HG02973 (cell line): ENCODE results near the gene TMEM164.
"Not testable (repeated sequence)": the region's sequence is repeated elsewhere in the genome, so short reads cannot be mapped to it uniquely, and the experiment has no call there.

Experiments used
- ATAC-seq: cut with Tn5 transposase; IDR thresholded peaks from one replicate; pipeline ENCODE4 v1.9.1; 2021; ENCODE audit warnings: moderate library complexity; ENCODE audit not compliant: unreplicated experiment

TMEM164 gene

DNA sequence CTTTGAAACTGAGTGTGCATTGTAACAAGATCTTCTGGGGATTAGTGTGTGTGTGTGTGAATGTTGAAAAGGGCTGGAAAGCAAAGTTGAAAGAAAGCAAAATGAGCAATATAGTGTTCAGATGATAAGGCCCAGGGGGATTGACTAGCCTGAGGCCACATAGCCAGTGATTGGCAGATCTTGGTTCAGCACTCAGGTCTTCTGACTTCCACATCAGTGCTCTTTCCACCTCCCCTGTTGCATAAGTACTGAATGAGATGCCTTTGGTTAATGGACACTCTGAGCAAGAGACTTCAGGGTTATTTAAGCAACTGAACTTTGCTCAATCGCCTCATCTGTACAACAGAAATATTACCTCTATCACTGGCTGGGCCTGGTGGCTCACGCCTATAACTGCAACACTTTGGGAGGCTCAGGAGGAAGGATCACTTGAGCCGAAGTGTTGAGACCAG is 120.4 kb downstream of the TMEM164 start:
- no peak for ATAC-seq

DNA sequence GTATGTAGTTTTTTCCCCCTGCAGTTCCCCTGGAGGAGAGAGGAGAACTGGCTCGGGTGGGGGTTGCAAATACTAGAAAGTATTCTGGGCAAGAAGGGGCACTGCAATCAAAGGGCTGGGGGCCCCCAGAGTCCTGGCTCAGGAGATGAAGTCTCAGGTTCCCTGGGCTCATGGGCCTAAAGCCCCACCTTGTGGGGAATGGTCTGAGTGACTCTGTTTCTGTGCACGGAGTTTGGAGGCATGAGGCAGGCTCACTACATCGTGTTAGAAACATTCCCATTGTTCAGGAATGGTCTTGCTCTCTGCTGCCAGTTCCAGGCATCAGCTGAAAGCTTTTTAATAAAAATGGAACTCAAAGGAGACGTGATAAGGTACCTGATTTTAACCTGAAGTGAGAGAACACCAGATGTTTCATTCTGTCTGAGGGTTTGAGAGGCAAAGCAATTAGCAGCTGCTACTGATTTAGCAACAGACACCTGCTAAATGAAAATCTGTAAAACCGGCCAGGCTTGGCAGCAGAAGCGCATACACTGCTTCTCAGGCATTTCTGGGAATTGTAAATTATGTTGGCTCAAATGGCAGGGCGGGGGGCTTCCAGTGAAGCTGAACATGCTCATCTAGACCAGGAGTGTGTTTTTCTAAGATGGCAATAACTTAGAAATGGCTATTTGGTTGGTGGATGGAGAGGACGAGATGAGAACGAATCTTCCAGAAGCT is 122.7 kb downstream of the TMEM164 start:
- ATAC-seq: no peak

DNA sequence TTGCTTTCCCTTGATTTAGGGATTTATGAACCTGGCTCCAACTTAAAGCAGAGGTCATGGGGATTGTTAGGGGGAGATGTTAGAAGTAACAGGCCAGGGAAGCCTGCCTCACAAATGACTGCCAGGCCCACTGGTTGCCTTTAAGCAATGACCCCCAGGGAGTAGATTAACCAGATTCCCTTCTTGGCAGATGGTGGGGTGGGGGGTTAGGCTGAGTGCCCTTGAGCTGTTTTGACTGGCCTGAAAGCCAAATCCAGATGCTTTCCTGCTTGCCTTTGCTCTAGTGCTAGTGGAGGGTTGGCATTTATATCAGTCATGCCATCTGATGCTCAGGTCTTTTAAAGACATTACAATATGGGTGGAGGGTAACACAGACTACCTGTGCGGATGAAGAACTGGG is 128.1 kb downstream of the TMEM164 start:
- no peak for ATAC-seq

DNA sequence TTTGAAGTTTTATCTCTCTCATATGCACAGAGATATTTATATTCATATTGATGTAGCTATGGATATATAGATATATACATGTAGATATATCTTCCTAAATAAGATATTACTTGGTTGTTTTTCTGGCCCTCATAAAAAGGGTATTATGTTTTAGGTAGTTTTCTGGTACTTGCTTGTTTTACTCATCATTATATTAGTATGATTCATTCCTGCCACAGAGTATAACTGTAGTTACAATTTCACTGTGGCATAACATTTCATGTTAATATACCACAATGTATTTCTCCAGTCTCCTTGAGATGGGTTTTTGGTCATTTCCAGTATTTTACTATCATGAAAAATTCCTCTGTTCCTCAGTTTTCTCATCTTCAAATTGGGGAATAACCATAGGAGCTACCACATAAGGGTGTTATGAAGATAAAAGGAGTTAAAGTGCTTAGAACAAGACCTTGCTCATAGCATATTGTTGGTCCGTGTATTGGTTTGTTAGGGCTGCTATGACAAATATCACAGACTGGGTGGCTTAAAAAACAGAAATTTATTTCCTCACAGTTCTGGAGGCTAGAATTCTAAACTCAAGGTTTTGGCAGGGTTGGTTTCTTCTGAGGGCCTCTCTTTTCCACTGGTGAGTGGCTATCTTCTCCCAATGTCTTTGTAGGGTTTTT is 129.7 kb downstream of the TMEM164 start:
- peak; percentile 71 for ATAC-seq

DNA sequence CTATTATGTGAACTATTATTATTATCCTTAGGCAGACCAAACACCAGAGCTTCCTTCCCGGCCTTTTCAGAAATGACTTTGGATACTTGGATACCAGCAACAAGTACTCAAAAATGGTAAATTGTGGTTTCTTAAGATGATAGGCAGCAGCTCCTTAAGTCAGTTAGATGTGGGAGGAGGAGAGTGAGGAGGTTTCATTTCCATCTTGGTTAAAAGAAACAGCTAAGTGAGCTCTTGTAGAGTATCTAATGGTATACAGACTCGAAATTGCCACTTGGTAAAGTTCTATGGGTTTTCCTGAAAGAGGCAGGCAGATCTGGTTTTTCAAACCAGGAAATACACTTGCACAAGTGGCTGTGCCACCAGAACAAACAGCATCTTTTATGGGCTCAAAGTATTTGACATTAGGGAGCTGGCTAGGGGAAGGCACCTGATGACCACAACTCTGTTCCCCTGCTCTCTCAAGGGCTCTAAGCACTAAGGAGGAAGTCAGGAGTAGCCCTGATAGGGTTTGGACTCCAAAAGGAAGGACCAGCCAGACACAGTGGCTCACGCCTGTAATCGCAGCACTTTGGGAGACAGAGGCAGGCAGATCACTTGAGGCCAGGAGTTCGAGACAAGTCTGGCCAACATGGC is 130.9 kb downstream of the TMEM164 start:
- no peak for ATAC-seq

DNA sequence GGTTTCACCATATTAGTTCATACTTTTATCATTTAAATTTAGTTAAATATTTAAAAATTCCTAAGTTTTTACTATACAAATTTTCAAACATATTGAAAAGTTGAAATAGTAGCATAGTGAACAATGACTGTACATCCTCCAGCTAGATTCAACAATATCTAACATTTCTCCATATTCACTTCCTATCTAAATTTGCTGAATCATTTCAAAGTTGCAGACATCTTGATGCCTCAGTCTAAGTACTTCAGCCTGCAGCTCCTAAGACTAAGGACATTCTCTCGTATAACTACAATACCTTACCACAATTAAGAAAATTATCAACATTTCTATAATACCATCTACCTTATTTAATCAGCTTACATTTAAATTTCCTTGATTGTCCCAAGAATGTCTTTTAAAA is 132.7 kb downstream of the TMEM164 start:
- ATAC-seq: no peak

DNA sequence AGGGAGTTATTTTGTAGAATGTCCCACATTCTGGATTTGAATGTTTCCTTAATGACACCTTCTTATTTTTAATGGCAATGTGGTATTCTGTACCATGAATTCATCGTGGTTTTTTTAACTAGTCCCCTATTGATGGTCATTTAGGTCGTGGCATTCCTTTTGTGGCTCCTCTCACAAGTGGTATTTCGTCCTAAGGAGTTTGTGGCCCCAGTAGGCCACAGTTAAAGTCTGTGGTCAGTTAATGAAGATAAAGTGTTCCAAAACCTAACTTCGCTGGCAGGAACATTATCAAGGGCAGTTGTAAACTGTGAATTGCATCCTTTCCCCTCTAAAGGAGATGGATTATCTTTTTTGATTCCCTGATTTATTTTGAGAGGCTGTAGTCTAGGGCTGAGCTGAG is 133.2 kb downstream of the TMEM164 start:
- no peak for ATAC-seq

DNA sequence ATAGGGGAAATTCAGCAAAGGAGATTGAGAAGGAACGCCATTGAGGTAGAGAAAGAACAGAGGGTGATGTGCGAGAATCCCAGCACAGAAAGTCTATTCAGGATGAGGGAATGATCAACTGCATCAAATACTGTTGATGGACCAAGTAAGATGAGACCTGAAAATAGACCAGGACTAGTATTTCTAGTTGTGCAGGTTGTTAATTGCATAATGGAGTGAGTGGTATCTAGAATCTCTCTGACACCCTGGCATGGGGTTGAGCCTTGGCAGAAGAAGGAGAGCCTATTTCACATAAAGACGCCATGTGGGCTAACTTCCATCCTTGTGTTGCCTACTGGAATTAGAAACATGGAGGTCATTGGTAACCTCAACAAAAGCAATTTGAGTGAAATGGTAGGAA is 135.6 kb downstream of the TMEM164 start:
- no peak for ATAC-seq

DNA sequence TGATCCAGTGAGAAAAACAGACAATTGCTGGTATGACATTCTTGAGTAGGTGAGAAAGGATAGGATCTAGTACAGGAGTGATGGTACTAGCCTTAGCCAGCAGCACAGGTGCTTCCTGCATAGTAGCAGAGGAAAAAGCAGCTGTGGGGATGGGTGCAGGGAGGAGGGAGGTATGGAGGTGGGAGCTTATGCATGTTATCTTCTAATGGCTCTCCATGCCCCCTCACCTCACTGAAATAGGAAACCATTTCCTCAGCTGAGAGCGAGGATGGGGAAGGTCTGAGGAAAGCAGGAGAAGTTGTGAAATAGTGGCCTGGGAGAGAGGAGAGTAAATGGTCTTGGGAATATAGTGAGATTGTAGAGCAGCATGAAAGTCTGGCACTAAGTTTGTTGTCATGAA is 136.3 kb downstream of the TMEM164 start:
- ATAC-seq: no peak

DNA sequence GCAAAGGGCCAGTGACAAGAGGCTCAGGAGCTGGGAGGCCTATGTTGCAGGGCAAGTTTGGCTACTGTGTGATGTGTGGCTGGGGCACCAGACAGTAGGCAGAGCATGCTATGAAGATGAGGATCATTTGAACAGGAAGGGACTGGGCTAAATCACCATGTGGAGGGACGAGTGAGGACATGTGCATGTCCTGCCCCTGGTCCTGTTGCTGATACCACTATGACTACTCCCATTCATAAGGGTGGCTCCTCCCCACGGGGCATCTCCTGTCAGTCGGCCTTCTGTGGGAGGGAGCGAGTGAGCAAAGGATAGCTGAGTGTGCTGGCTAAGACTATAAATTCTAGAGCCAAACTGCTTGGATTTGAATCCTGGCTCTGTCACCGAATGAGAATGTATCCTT is 139.2 kb downstream of the TMEM164 start:
- no peak for ATAC-seq

DNA sequence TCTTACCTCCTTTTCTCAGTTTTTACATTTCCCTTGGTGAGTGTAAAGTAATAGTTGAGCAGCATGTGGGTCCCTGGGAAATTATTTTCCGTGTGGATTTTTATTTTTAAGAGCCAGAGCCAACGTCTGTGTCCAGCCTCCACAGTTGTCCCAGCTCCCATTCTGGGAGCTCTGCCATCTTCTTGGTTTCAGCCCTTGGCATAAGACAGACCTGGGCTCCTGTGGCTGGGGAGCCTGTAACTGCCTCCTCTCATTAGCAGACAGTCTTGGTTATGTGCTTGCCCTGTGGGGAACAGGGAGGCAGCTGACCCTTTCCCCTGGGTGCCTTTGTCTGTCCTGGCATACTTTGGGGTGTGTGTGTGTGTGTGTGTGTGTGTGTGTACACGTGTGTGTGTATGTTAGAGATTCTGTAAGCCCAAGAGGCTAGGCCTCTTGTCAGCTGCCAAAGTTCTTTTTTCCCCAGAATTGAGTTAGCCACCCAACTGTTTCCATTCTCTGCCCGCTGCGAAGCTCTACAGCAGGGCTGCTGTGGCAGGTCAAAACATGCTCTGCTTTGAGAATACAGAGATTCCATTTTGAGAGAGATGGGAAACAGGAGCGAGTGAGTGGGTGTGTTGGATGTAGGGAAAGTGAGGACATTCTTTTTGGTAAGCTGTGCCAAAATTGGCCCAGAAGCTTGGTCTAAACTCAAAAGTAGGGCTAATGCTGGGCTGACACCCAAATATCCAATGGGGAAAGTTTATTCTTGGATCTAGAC is 140.7 kb downstream of the TMEM164 start:
- no peak for ATAC-seq

DNA sequence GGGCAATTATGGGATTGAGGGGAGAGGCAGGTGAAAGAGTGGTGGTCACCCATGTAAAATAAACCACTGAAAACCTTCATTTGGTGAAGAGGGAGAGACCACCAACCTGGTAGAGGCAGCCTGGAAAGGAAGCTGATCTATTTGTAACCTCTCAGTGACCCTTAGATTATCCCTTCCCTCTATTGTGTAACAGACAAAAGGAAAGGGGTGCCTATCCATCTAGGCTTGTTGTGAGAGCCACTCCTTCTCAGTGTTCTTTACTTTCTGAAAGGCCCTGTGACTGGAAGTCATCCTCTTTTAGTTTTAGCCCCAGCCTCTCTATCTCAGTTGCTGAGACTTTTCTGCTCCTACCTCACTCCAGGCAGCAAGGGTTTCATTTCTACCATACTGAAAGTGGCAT is 142.4 kb downstream of the TMEM164 start:
- ATAC-seq: no peak

DNA sequence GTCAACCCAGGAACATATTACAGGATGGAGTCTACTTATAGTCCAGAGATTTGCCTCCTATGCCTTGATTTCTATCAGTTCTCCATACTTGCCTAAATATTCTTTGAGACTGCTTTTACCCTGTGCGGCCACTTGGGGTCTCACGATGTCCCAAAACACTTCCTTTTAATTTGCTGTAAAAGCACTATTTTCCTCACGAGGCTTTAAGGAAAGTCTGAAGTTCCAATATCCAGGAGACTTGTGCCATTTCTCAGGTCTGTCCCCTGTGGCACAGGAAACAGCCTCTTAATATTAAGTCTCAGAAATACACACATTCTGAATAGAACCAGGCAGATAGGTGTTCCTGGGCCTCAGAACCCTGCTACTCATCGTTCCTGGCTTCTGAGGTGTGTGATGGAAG is 142.9 kb downstream of the TMEM164 start:
- ATAC-seq: no peak

DNA sequence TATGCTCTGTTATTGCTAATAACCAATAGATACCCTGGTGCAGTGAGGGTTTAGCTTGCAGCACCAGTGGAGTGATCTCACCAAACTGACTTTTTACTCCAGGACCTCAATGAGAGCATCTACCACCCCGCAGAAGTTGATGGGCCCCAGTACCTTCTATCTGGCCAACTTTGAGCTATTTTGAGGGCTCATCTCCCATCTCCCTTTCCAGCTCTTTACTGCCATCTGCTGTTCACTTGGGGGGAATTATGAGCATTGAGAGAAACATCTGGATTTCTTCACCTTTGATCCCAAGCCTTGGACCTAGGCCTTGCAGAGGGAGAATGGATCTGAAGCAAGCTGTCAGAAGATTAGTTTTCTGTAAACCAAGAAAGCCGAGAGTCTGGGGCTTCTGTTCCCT is 143.6 kb downstream of the TMEM164 start:
- peak; percentile 67 for ATAC-seq

DNA sequence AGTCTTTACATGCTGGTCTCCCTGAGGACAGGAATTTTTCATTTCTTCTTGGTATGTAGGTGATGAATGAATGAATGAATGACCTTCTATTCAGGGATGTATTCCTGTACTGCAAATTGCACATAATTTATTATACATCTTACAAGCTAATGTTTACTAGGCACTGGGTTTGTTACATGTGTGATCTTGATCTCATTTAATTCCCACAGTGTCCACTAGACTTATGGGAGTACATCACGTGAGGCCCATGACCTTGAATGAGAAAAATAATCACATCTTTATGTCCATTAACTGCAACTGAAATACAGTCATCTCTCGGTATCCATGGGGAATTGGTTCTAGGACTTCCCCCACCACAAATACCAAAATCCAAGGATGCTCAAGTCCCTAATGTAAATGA is 150.3 kb downstream of the TMEM164 start:
- no peak for ATAC-seq

DNA sequence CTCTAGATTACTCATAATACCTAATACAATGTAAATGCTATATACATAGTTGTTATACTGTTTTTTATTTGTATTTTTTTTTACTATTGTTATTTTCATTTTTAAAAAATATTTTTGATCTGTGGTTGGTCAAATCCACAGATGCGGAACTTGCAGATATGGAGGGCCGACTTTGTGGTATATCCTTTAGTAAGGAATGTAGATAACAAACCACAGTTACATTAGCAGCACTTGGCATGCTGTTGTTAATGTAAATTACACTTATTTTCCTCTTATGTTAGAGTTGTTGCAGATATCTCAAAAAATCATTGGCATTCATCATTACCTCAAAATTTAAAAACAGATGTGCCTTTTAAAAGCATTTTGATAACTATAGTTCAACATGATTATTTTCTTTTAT is 151.0 kb downstream of the TMEM164 start:
- ATAC-seq: no peak

DNA sequence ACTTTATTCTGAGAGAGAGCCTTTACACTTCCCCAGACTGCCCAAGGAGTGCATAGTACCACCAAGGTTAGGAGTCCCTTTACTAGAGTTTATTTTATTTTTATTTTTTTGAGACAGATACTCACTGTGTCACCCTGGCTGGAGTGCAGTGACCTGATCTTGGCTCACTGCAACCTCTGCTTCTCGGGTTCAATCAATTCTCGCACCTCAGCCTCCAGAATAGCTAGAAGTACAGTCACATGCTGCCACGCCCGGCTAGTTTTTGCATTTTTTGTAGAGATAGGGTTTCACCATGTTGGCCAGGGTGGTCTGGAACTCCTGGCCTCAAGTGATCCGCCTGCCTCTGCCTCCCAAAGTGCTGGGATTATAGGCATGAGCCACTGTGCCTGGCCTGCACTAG is 151.4 kb downstream of the TMEM164 start:
- ATAC-seq: not testable (repeated sequence)

DNA sequence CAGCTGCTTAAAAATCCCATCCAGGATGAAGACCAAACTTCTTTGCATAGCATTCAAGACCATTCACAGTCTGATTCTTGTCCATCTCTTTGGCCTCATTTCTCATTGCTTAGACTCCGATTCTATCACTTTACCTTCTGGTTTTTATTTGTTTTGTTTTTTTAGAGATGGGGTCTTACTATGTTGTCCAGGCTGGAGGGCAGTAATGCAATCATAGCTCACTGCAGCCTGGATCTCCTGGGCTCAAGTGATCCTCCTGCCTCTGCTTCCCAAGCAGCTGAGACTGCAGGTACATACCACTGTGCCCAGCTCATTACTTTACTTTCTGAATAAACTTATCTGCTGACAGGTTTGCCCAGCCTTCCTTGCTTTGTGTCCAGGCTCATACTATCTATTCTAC is 152.8 kb downstream of the TMEM164 start:
- ATAC-seq: no peak

DNA sequence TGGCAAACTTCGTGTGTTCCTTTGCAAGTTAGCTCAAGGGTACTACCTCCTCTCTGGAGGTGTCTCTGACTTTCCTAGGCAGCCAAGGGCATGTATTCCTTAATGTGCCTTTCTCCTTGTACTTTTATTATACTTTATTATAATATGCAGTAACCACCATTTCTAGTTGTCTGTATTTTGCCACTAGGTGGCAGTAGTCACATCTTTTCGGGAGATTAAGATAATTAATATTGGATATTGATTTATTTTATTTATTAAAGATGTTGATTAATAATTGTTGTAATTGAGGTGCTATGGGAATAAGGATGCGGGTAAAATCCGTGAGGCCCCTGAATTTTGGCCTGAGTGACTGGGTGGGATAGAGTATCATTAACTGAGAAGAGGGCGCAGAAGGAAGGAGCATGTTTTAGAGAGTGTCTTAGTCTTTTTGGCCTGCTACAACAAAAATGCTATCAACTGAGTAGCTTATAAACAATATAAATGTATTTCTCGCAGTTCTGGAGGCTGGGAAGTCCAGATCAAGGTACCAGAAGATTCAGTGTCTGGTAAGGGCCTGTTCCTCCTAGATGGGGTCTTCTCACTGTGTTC is 153.3 kb downstream of the TMEM164 start:
- no peak for ATAC-seq

DNA sequence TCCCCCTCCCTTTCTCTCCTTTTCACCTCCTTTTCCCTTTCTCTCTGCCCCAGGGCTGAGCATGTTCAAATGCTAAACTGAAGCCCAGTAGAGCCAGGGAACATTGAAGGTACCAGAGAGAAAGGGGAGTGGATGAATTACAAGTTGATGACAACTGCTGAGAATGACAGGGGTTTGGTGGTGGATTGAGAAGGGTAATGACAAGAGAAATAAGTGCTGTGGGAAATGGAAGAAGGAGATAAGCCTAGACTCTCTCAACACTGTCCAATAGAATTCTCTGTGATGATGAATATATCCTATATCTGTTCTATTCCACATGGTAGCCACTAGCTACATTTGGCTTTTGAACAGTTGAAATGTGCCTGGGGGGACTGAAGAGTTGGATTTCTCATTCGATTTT is 154.5 kb downstream of the TMEM164 start:
- ATAC-seq: no peak

DNA sequence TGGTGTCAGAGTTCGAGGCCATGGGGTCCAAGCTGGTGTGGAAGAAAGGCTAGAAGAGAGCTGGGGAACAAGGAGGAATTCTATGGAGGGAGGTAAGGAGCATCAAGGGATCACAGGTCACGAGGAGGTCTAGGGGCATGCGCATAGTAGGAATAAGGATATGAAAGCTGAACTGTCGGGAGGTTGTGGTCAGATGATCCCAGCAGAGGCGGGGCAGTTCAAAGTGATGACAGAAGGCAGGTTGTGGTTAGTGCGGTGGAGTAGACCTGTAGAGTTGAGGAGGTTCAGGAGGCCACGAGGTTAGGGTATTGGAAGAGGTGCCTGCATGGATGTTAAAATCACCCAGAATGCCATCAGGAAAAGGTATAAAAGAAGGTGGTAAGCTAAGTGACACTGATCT is 156.3 kb downstream of the TMEM164 start:
- no peak for ATAC-seq
